Measurements from ENCODE around the gene VANGL2.

VANGL2 gene

GRCh38 chr1:160400223-160400645 is at the start of gene VANGL2:
Gene VANGL2 (plus strand): TSS chr1:160400564. CDS start chr1:160415838, 15,274 bp downstream.
- peak; percentile 15 for DNase-seq

- DNase-seq: no peak
Measured at GRCh38 chr1:160351629-160352028, 48.7 kb upstream of the VANGL2 start.

GRCh38 chr1:160352555-160352954 is 47.8 kb upstream of the VANGL2 start:
- DNase-seq: no peak

GRCh38 chr1:160353223-160353622 is 47.1 kb upstream of the VANGL2 start:
- DNase-seq: no peak

DNA sequence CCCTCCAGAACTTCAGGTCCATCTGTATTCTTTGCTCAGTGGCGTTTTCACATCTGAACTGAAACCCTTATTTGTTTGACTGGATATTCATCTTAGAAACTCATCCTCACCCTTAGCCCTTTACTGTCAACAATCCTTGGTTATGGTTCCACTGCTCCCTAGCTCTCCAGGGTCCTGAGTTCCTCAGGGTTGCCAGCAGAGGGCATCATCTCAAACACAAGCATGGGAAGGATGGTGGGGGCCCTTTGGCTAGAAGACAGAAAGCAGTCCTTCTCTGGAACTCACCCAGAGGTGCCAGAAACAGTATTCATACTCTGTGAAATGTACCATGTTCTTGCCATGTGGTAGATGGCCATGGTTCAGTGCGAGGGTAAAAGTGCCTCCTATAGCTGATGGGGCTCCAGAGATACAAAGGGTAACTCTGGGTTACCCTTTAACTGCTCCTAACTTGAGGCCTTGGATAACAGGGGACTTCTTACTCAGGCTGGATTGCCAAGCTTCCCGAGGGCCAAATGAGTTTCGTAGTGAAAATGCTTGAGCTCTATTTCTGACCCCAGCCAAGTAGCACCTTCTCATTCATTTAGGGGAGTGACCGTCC is 45.9 kb upstream of the VANGL2 start:
- no peak for DNase-seq

GRCh38 chr1:160357286-160358002 is 42.9 kb upstream of the VANGL2 start:
- DNase-seq: no peak

- DNase-seq: no peak
Measured at GRCh38 chr1:160358073-160358472, 42.3 kb upstream of the VANGL2 start.

DNA sequence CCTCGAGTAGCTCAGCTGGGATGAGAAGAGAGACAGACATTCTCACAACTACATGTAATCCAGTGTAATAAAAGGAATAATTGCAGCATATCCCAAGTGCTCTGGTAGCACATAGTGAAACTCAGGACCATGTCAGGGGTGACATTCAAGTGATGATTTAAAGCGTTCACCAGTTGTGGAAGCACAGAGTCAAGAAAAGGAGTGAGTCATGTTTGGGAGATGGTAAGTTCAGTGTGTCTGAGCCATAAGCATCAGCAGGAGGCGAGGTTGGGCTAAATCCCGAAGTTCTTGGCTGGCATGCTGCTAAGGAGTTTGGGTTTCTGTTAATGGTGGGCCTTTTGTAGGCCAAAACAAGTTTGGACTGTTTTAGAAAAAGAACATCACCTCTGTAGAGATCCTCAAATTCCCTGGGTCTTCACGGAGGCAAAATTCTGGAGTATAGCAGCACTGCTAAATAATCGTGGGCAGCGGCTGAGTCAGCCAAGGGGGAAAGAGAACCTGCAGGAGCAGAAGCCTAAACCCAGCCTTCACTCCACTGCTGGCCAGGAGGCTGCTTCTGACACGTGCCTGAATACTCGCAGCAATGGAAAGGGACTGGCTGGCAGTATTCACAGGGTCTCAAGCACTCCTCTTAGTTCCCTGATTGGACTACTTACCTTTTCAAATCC is 40.7 kb upstream of the VANGL2 start:
- no peak for DNase-seq

DNA sequence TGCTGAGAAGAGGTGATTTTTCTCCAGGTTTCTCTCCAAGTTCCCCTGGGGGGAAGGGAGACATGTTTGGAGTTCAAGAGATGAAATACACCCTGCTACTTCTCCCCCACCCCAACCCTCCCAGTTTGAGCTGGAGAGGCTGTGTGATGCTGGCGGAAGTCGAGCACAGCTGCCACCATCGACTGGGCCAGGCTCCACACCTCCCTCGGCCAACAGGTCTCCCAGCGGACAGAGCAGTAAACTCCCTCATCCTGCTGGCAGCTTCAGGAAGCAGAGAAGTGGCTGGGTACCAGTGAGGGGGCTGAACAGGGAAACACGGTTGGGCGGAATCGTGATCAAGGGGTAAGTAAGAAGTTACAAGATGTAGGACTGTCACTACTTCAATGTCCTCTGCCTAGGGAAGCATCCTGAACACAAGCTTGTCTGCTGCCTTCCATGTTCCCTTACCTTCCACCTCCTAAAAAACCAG is 40.1 kb upstream of the VANGL2 start:
- DNase-seq: no peak

DNA sequence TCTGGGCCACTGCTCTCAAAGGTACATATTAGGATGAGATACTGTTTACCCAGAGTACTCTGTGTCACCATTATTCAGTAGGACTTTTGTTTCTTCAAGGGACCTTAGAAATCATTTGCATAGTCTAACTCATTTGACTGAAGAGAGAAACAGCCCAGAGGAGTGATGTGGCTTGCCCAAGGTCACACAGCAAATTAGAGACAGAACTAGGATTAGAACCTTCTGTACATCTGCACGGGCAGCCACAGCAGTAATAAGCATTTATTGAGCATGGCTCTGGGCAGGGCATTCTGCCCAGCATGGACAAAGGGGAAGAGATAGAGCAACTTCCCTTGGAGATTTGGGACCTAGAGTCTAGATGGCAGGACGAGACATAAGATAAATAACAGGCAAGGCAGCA is 39.2 kb upstream of the VANGL2 start:
- no peak for DNase-seq

GRCh38 chr1:160361814-160362167 is 38.6 kb upstream of the VANGL2 start:
- no peak for DNase-seq

- no peak for DNase-seq
Measured at GRCh38 chr1:160362168-160362957, 38.0 kb upstream of the VANGL2 start.

DNA sequence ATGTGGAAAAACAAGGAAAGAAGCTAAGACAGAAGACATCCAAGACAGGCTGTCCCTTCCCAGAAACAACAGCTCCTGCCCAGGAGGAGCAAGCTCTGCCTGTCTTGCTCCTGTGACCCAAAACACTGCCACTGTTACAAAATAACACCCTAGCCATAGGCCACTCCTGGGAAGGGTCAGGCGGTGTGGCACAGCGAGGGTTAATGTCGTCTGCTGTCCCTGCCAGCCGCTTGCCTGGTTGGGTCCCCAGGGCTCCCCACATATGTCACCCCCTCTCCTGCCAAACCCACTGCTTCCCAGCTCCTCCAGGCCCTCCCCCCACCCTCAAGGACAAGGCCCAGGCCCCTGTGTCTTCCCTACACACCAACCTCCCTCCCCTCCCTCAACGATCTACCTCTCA is 37.4 kb upstream of the VANGL2 start:
- no peak for DNase-seq

DNA sequence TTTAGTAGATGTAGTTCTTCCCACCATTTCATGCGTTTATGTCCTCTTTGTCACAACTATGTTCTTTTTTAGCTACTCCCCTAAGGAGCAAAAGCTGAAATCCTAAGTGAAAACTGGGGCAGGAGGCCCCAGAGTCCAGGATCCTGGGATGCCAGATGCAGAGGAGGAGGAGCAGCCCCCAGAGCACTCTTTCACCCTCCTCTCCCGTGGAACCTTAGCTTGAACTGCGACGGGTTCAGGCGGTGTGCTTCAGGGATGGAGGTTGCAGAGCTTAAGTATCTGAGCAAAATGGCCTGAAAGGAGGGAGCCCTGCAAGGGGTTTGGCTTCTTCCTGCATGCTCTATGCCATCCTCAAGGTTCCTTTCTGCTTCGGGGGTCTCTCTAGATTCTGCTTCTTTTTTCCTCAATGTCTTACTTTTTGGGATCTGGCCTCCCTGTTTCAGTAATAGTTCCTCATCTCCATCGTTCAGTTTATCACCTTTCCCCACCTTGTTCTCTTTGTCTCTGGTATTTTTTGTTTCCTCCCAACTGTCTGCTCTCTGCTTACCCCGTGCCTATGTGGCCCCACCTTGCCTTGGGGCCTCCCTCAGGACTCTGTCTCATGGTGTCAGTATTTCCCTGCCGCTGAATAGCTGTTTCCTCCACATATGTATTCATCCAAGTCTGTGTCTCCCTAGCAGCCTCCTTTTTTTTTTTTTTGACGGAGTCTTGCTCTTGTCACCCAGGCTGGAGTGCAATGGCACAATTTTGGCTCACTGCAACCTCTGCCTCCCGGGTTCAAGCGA is 36.2 kb upstream of the VANGL2 start:
- no peak for DNase-seq

- DNase-seq: no peak
Measured at GRCh38 chr1:160365325-160365724, 35.0 kb upstream of the VANGL2 start.

DNA sequence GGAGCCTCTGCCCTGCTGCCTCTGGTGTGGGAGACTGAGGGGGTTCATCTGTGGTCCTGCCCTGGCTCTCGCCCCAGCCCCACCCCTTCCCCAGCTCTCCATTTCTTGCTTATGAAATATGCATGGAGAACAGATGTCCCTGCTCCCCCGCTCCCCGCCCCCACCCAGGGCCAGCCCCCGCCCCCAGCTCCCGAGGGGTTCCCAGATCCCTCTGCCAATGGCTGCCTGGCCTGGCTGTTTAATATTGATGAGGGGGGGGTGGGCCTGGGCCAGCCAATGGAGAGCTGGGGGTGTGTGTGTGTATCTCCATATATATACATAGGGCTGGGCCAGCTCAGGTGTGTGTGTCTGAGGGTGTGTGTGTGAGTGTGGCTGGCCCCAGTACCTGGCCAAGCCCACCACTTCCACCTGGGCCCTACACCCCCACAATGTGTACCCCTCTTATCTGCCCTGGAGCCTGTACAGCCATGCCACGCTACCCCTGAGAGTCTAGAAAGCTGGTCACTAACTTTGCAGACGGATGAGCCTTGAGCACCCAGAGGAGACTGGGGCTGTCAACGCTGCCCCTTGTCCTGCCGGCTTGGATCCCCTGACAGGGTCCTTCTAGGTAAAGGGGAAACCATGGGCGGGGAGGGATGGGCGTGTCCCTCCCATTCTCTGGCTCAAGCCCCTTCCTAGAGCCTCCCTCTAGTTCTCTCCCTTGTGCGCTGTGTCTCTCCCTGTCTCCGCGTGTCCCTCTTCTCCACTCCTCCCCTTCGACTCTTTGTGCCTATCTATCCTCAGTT is 33.4 kb upstream of the VANGL2 start, which contains the start of gene NHLH1:
Gene NHLH1 (plus strand): TSS at position 341 of the 785 bp plus-strand sequence. CDS start 3,661 bp downstream, outside the sequence.
- no peak for DNase-seq

- DNase-seq: no peak
Measured at GRCh38 chr1:160367516-160367900, 32.9 kb upstream of the VANGL2 start.

DNA sequence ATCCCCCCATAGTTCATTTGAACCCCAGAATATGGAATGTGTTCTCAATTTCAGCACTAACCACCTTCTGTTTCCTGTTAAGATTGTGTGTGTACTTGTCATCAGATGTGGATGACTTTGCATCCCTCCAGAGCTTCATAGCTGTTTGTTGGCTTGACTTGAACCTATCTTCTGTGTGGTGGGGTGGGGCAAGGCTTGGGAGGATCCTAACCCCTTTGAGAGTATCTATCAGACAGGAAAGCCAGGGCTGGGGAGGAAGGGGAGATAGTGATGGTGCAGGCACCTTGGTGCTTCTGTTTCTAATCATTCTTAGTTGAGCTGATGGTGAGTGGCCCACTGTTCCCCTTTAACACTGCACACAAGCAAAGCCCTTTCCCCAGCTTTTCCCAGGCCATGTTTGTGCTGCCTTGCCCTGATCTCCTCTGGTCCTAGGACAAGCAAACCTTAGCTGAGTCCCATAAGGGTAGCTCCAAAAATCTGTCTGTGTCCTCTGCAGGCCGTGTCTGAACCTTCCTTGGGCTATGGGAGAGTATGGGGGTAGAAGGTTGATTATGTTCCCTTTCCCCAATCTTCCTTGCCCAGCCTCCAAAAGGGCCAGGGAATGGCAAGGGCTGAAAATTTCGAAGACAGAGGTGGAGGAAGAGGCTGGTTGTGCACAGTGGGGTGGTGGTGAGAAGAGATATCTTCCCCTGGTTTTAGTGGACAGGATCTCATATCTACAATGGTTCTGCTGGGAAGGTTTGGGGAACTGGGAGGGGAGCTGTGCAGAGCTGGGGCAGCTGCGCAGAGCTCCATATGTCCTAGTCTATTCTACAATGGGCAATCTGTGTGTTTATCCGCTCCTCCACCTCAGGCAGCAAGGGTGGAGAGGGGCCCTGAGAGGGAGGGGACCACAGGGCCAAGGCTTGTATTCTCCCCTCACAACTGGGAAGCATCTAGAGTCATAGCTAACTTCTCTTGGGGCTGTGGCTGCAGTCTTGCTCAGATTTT is 32.1 kb upstream of the VANGL2 start:
- DNase-seq: no peak

GRCh38 chr1:160369087-160369486 is 31.3 kb upstream of the VANGL2 start:
- no peak for DNase-seq

All from NCI-H1417 treated with DMSO at 0.1 percent for 48 hours (cell line).